IMR-90 (cell line): ENCODE results near the gene YAF2. TPM values are rescaled to one million over a fixed set of nuclear protein-coding genes. Genes with fewer than 3 reads are reported as not detected.
A peak's percentile ranks its signal among the peaks of the same experiment; 100 is the strongest.

Experiments
- ATAC-seq: fragments of 200-7000 bp; cut with Tn5 transposase; 2 replicates; pipeline ENCODE4 v1.9.1; 2020; ENCODE audit warnings: low read depth, mild to moderate bottlenecking, moderate library complexity
- BruUV-seq: library from RNA; stranded (reverse); fragments of 400-500 nt; replicated peaks from 2 replicates; lab custom pipeline; 2021; lab: Mats Ljungman, UMichigan
- CTCF ChIA-PET: fragments of 300-600 bp; formaldehyde crosslinking; extraction: SDS; loops from one replicate; lab custom pipeline; 2021; ENCODE audit warnings: antibody characterized with exemption; lab: Yijun Ruan, JAX
- POLR2A ChIA-PET: fragments of 300-600 bp; sonication (Branson Sonifier 250); formaldehyde crosslinking; loops from one replicate; lab custom pipeline; 2022; ENCODE audit warnings: antibody characterized with exemption; ENCODE audit not compliant: unreplicated experiment; lab: Charles Lee
- DNase-seq: peaks from one replicate; pipeline ENCODE4 v3.0.0; 2013
- H2AFZ ChIP-seq: replicated peaks from 2 replicates; pipeline ENCODE3; 2013; ENCODE audit warnings: low read length, mild to moderate bottlenecking; ENCODE audit not compliant: poor library complexity
- H2AK5ac ChIP-seq: 2 replicates; pipeline ENCODE4 v1.6.1; 2013; ENCODE audit warnings: low read depth, low read length, inconsistent platforms
- H2AK9ac ChIP-seq: replicated peaks from 2 replicates; pipeline ENCODE3; 2013; ENCODE audit warnings: mild to moderate bottlenecking, low read depth, low read length, moderate library complexity; ENCODE audit not compliant: poor library complexity
- H2BK120ac ChIP-seq: 2 replicates; pipeline ENCODE4 v1.6.1; 2013; ENCODE audit warnings: low read depth, low read length, inconsistent platforms
- H2BK15ac ChIP-seq: 3 replicates; pipeline ENCODE4 v1.6.1; 2013; ENCODE audit warnings: low read depth, low read length, inconsistent platforms
- H2BK20ac ChIP-seq: 2 replicates; pipeline ENCODE4 v1.6.1; 2013; ENCODE audit warnings: low read depth, mild to moderate bottlenecking, inconsistent platforms, low read length, moderate library complexity
- H2BK5ac ChIP-seq: 2 replicates; pipeline ENCODE4 v1.6.1; 2013; ENCODE audit warnings: mild to moderate bottlenecking, low read depth, low read length, inconsistent platforms; ENCODE audit not compliant: poor library complexity, severe bottlenecking
- H3K14ac ChIP-seq: replicated peaks from 2 replicates; pipeline ENCODE4 v1.6.1; 2013; ENCODE audit warnings: low read depth, low read length, inconsistent platforms
- H3K18ac ChIP-seq: 2 replicates; pipeline ENCODE4 v1.6.1; 2013; ENCODE audit warnings: low read depth, low read length, control low read depth
- H3K23ac ChIP-seq: 2 replicates; pipeline ENCODE4 v1.6.1; 2013; ENCODE audit warnings: low read depth, low read length, inconsistent platforms
- H3K27ac ChIP-seq: 2 replicates; pipeline ENCODE4 v1.5.1; 2013; ENCODE audit warnings: mild to moderate bottlenecking, control low read depth, low read length; ENCODE audit not compliant: insufficient read depth
- H3K27me3 ChIP-seq: 2 replicates; pipeline ENCODE4 v1.6.1; 2013; ENCODE audit warnings: low read length; ENCODE audit not compliant: control insufficient read depth, insufficient read depth
- H3K36me3 ChIP-seq: 2 replicates; pipeline ENCODE4 v1.6.1; 2013; ENCODE audit warnings: low read length, mixed read lengths; ENCODE audit not compliant: control insufficient read depth, insufficient read depth
- H3K4ac ChIP-seq: 2 replicates; pipeline ENCODE4 v1.6.1; 2013; ENCODE audit warnings: low read depth, low read length, inconsistent platforms
- H3K4me1 ChIP-seq: 2 replicates; pipeline ENCODE4 v1.6.1; 2013; ENCODE audit warnings: low read length, mixed read lengths; ENCODE audit not compliant: control insufficient read depth, insufficient read depth
- H3K4me2 ChIP-seq: 2 replicates; pipeline ENCODE4 v1.6.1; 2013; ENCODE audit warnings: low read depth, mild to moderate bottlenecking, control low read depth, low read length, moderate library complexity
- H3K4me3 ChIP-seq: 2 replicates; pipeline ENCODE4 v1.5.1; 2013; ENCODE audit warnings: low read depth, mild to moderate bottlenecking, control low read depth, low read length, moderate library complexity; ENCODE audit not compliant: insufficient read depth
- H3K56ac ChIP-seq: 2 replicates; pipeline ENCODE4 v1.6.1; 2013; ENCODE audit warnings: low read length, inconsistent platforms; ENCODE audit not compliant: insufficient read depth; ENCODE audit errors: extremely low read depth
- H3K79me1 ChIP-seq, 2 experiments: 2 replicates each; pipeline ENCODE4 v1.6.1; 2013; ENCODE audit warnings: low read length in 2 of 2, inconsistent platforms in 1 of 2, low read depth in 1 of 2
- H3K9ac ChIP-seq: 2 replicates; pipeline ENCODE4 v1.6.1; 2013; ENCODE audit warnings: low read depth, low read length, control low read depth
- H3K9me1 ChIP-seq: 2 replicates; pipeline ENCODE4 v1.6.1; 2013; ENCODE audit warnings: low read length, inconsistent platforms; ENCODE audit not compliant: insufficient read depth
- H3K9me3 ChIP-seq: 2 replicates; pipeline ENCODE4 v1.6.1; 2013; ENCODE audit warnings: low read length; ENCODE audit not compliant: control insufficient read depth, insufficient read depth
- H4K20me1 ChIP-seq: 2 replicates; pipeline ENCODE4 v1.6.1; 2013; ENCODE audit warnings: low read length, inconsistent platforms; ENCODE audit not compliant: insufficient read depth
- H4K5ac ChIP-seq: 2 replicates; pipeline ENCODE4 v1.6.1; 2013; ENCODE audit warnings: mild to moderate bottlenecking, low read depth, low read length, control low read depth
- H4K8ac ChIP-seq, 2 experiments: 2 replicates each; pipeline ENCODE4 v1.6.1; 2013; ENCODE audit warnings: low read depth in 2 of 2, low read length in 2 of 2, control low read depth in 1 of 2, inconsistent platforms in 1 of 2
- H4K91ac ChIP-seq: 2 replicates; pipeline ENCODE4 v1.6.1; 2013; ENCODE audit warnings: low read depth, low read length, inconsistent platforms; ENCODE audit not compliant: insufficient read depth
- ELK1 ChIP-seq: fragments of 150-350 bp; IDR thresholded peaks from 2 replicates; pipeline ENCODE4 v1.6.1; 2016; ENCODE audit warnings: low read depth, mild to moderate bottlenecking, low read length, moderate library complexity, borderline replicate concordance
- MAZ ChIP-seq: IDR thresholded peaks from 2 replicates; pipeline ENCODE4 v1.6.1; 2012; ENCODE audit warnings: low read depth, mild to moderate bottlenecking, low read length, improper control_type of control experiment, moderate library complexity, borderline replicate concordance
- MXI1 ChIP-seq: IDR thresholded peaks from 2 replicates; pipeline ENCODE4 v1.6.1; 2012; ENCODE audit warnings: low read depth, mild to moderate bottlenecking, low read length, moderate library complexity, borderline replicate concordance
- NFE2L2 ChIP-seq: fragments of 150-350 bp; IDR thresholded peaks from 2 replicates; pipeline ENCODE4 v1.6.1; 2016; ENCODE audit warnings: low read depth, mild to moderate bottlenecking, low read length
- POLR2A ChIP-seq: IDR thresholded peaks from 2 replicates; pipeline ENCODE4 v1.6.1; 2012; ENCODE audit warnings: mild to moderate bottlenecking, low read depth, low read length
- RAD21 ChIP-seq: IDR thresholded peaks from 2 replicates; pipeline ENCODE4 v1.6.1; 2012; ENCODE audit warnings: low read length, improper control_type of control experiment
- RFX5 ChIP-seq: IDR thresholded peaks from 2 replicates; pipeline ENCODE4 v1.8.0; 2012; ENCODE audit warnings: low read depth, mild to moderate bottlenecking, low read length, moderate library complexity
- WGBS, 2 experiments: methylation state at CpG; one replicate each; pipeline versions ENCODE4 v1.1.5 to v1.1.7; 2013; ENCODE audit warnings: missing lambda C conversion rate in 2 of 2; ENCODE audit not compliant: insufficient read length in 1 of 2; ENCODE audit errors: extremely low coverage in 2 of 2; 5-methylcytosine and 5-hydroxymethylcytosine counted together
- dilution Hi-C: fragments of 300-500 bp; cut with HindIII; formaldehyde crosslinking; loops from one replicate; pipeline ENCODE4 v1.14.3; 2018; ENCODE audit warnings: low sequenced_read_pairs; ENCODE audit not compliant: unreplicated experiment
- in situ Hi-C: fragments of 300-500 bp; cut with MboI; formaldehyde crosslinking; loops from 3 replicates; pipeline ENCODE4 v1.14.3; 2019; ENCODE audit warnings: low sequenced_read_pairs, inconsistent platforms, mixed read lengths
- intact Hi-C: fragments of 100-400 bp; cut with micrococcal nuclease; formaldehyde crosslinking; loops from 2 replicates; pipeline ENCODE4 v1.10.0; 2022
- polyA plus RNA-seq, 3 experiments: library from polyadenylated mRNA; depleted of rRNA; stranded (reverse); fragments of >200 nt; gene quantifications; 2 replicates each; pipeline ENCODE4 v1.2.3, GENCODE V29; 2012; ENCODE audit warnings: low replicate concordance in 1 of 3
- total RNA-seq: library from RNA; depleted of rRNA; stranded (reverse); fragments of >200 nt; gene quantifications from 2 replicates; pipeline ENCODE4 v1.2.3, GENCODE V29; 2012

The YAF2 gene
- total and polyA plus RNA-seq, 2 of the 4 experiments (the other 2 are of a cell fraction) = 7.9 to 14.2 TPM

GRCh38 chr12:42262271-42262670 lies 24.2 kb upstream of the YAF2 start:
- H2BK15ac ChIP-seq = no peak overlapping the region
- H3K4me3 ChIP-seq = no peak overlapping the region
- ChIA-PET POLR2A (no interaction called here), CTCF (no interaction called here)
- H3K27me3 ChIP-seq = no peaks in the 10 kb centered on the region
- BruUV-seq = no TSS peak
- H3K36me3 ChIP-seq = no peaks in the 10 kb centered on the region
- no peak overlapping the region for H4K5ac ChIP-seq
- no peak overlapping the region for H2BK20ac ChIP-seq
- dilution Hi-C loops = no loop called here
- H3K9me3 ChIP-seq = no peaks in the 10 kb centered on the region
- no peak overlapping the region for H4K91ac ChIP-seq
- no peak overlapping the region for H2BK120ac ChIP-seq
- no peak overlapping the region for H3K4me2 ChIP-seq
- no peak overlapping the region for H2BK5ac ChIP-seq
- H3K14ac ChIP-seq = no peak overlapping the region
- H2AK9ac ChIP-seq = no peak overlapping the region
- H3K27ac ChIP-seq = no peak overlapping the region
- no peak overlapping the region for H3K4ac ChIP-seq
- no peak overlapping the region for H3K18ac ChIP-seq
- H3K4me1 ChIP-seq = no peaks in the 10 kb centered on the region
- no peak for TF ChIP-seq NFE2L2
- no peak for TF ChIP-seq RAD21
- no peak for TF ChIP-seq MXI1
- TF ChIP-seq ELK1 = no peak
- no peak for TF ChIP-seq RFX5
- TF ChIP-seq MAZ = no peak
- TF ChIP-seq POLR2A = no peak
- no peaks in the 10 kb centered on the region for H4K20me1 ChIP-seq
- no peak overlapping the region for H3K23ac ChIP-seq
- intact Hi-C loops = no loop called here
- no peak overlapping the region for H4K8ac ChIP-seq
- no peak overlapping the region for H2AK5ac ChIP-seq
- H2AFZ ChIP-seq = no peak overlapping the region
- H3K56ac ChIP-seq = no peak overlapping the region
- H3K79me1 ChIP-seq = no peaks in the 10 kb centered on the region
- in situ Hi-C loops = no loop called here
- ATAC-seq (no peak), DNase-seq (peak; percentile 2)
- no peaks in the 10 kb centered on the region for H3K9me1 ChIP-seq
- H3K9ac ChIP-seq = no peak overlapping the region
- no CpG with 5 or more reads among the region's 2 CpGs for WGBS, 2 experiments
